Lower leg skin (tissue), 3 donors: ENCODE measurements around the gene HIGD1B.

Experiments used
- POLR2A ChIP-seq, 2 donors: fragments of 450-650 bp; IDR thresholded peaks; one replicate each; pipeline ENCODE4 v1.6.1; 2016 to 2017; ENCODE audit warnings: antibody characterized with exemption in 2 of 2, mild to moderate bottlenecking in 1 of 2, moderate library complexity in 1 of 2
- TF ChIP-seq, protein P1 (sequence below), 3 donors: fragments of 450-650 bp; IDR thresholded peaks; one replicate each; pipeline ENCODE4 v1.5.1; 2016; ENCODE audit warnings: antibody characterized with exemption in 3 of 3, mild to moderate bottlenecking in 3 of 3, moderate library complexity in 2 of 3

DNA sequence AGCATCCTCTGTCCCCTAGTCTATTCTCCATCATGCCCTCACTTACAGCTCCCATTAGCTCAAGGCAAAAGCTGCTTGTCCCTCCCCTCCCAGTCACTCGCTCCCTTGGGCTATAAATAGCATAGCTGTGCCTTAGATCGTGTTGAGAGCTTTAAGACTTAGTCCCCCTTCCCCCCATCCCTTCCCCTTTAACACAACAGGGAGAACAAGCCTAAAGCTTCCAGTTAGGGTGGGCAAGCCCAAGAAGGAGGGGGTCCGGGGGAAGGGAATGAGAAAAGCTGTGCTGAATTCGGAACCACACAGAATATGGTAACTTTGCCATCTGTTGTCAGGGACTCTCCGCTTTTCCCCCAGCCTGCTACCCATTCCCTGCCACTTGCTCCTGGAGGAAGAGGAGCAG is 4.9 kb upstream of the HIGD1B start:
- TF ChIP-seq, protein P1, sequence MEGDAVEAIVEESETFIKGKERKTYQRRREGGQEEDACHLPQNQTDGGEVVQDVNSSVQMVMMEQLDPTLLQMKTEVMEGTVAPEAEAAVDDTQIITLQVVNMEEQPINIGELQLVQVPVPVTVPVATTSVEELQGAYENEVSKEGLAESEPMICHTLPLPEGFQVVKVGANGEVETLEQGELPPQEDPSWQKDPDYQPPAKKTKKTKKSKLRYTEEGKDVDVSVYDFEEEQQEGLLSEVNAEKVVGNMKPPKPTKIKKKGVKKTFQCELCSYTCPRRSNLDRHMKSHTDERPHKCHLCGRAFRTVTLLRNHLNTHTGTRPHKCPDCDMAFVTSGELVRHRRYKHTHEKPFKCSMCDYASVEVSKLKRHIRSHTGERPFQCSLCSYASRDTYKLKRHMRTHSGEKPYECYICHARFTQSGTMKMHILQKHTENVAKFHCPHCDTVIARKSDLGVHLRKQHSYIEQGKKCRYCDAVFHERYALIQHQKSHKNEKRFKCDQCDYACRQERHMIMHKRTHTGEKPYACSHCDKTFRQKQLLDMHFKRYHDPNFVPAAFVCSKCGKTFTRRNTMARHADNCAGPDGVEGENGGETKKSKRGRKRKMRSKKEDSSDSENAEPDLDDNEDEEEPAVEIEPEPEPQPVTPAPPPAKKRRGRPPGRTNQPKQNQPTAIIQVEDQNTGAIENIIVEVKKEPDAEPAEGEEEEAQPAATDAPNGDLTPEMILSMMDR (IDR thresholded peaks at IDR 0.05) = no peak
- TF ChIP-seq POLR2A (IDR thresholded peaks at IDR 0.05) = no peak
